ENCODE data around the gene TERT.

DNA sequence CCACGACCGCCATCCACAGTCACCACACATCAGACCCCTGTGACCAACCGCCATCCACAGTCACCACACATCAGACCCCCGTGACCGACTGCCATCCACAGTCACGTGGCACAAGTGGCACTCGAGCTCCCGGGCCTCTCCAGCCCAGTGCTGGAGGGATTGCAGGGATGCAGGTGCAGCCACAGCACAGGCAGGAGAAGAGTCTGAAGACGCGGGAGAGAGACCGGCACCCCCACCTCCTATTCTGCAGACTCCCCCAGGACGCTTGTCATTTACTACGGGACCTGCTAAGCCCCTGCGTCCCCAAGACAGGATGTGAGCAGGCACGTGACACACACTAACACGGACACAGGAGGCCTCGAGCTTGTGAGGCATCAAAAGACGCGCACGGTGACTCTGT lies 21.1 kb downstream of the TERT start:
- TF ChIP-seq, protein P1, sequence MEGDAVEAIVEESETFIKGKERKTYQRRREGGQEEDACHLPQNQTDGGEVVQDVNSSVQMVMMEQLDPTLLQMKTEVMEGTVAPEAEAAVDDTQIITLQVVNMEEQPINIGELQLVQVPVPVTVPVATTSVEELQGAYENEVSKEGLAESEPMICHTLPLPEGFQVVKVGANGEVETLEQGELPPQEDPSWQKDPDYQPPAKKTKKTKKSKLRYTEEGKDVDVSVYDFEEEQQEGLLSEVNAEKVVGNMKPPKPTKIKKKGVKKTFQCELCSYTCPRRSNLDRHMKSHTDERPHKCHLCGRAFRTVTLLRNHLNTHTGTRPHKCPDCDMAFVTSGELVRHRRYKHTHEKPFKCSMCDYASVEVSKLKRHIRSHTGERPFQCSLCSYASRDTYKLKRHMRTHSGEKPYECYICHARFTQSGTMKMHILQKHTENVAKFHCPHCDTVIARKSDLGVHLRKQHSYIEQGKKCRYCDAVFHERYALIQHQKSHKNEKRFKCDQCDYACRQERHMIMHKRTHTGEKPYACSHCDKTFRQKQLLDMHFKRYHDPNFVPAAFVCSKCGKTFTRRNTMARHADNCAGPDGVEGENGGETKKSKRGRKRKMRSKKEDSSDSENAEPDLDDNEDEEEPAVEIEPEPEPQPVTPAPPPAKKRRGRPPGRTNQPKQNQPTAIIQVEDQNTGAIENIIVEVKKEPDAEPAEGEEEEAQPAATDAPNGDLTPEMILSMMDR (conservative IDR thresholded peaks at IDR 0.05), result no peak
- no peak for TF ChIP-seq ZFX (IDR thresholded peaks at IDR 0.05)

Data from C4-2B (cell line).